ENCODE measurements around the gene CD163.
"Not testable (repeated sequence)": the region's sequence is repeated elsewhere in the genome, so short reads cannot be mapped to it uniquely, and the experiment has no call there.

Gene CD163

DNA sequence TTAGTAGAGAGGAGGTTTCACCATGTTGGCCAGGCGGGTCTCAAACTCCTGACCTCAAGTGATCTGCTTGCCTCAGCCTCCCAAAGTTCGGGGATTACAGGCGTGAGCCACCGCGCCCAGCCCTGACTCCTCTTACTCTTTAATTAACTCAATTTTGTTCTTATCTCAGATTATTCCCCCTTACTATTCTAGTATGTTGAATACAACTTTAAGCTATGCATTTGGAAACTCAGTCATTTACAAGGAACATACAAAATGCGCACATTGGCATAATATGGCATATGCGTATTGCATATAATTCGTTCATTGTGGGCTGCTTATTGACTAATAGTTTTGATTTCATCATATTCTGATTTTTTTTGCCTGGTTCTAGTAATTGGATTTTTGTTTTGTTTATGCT, 10.8 kb upstream of the CD163 start:
- no peaks in the 10 kb centered on the region for H3K9me2 ChIP-seq (replicated peaks; ENCODE audit: control insufficient read depth, low read length)
- H3K36me3 ChIP-seq (ENCODE audit: control insufficient read depth, low read length), result no peaks in the 10 kb centered on the region
- no peak overlapping the region for H3K27ac ChIP-seq (ENCODE audit: low read depth, low read length)
- H3K9me3 ChIP-seq (ENCODE audit: control insufficient read depth, insufficient read depth, low read length), result no peaks in the 10 kb centered on the region
- no peaks in the 10 kb centered on the region; the same call in none of the 2 replicates for H3K27me3 ChIP-seq (ENCODE audit: control insufficient read depth, low read length)
- H3K4me3 ChIP-seq (ENCODE audit: low read length), result no peak overlapping the region
- no peaks in the 10 kb centered on the region for H3F3A ChIP-seq (ENCODE audit: control insufficient read depth, insufficient read depth)
- H3K79me2 ChIP-seq (ENCODE audit: control insufficient read depth, low read length), result no peaks in the 10 kb centered on the region
- no peaks in the 10 kb centered on the region for H3K4me1 ChIP-seq (ENCODE audit: control insufficient read depth, low read length)
- H3K4me2 ChIP-seq (ENCODE audit: low read length), result no peak overlapping the region
- no peak for TF ChIP-seq EZH2phosphoT487 (IDR thresholded peaks at IDR 0.05; ENCODE audit: borderline replicate concordance, low read length)
- TF ChIP-seq, protein P1, sequence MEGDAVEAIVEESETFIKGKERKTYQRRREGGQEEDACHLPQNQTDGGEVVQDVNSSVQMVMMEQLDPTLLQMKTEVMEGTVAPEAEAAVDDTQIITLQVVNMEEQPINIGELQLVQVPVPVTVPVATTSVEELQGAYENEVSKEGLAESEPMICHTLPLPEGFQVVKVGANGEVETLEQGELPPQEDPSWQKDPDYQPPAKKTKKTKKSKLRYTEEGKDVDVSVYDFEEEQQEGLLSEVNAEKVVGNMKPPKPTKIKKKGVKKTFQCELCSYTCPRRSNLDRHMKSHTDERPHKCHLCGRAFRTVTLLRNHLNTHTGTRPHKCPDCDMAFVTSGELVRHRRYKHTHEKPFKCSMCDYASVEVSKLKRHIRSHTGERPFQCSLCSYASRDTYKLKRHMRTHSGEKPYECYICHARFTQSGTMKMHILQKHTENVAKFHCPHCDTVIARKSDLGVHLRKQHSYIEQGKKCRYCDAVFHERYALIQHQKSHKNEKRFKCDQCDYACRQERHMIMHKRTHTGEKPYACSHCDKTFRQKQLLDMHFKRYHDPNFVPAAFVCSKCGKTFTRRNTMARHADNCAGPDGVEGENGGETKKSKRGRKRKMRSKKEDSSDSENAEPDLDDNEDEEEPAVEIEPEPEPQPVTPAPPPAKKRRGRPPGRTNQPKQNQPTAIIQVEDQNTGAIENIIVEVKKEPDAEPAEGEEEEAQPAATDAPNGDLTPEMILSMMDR (IDR thresholded peaks at IDR 0.05; ENCODE audit: low read depth, low read length, poor library complexity, severe bottlenecking), result no peak
- H4K20me1 ChIP-seq (ENCODE audit: control insufficient read depth, insufficient read depth, low read depth, low read length), result no peaks in the 10 kb centered on the region

DNA sequence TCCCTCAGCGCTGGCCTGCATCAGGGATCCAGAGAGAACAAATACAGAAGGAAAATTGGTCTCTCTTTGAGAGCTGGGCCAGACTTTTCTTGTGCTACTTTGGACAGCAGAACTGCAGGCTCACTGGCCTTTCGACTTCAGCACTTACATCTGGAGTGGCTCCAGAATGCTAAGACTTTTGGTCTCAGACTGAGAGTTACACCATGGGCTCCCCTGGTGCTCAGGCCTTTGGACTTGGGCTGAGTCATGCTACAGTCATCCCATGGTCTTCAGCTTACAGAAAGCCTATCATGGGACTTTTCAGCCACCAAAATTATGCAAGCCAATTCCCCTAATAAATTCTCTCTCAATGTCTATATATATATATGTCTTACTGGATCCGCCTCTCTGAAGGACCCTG, 9.0 kb upstream of the CD163 start:
- Histone ChIP-seq H3K4me3 (ENCODE audit: low read length) (no peak overlapping the region), H3K27ac (ENCODE audit: low read depth, low read length) (no peak overlapping the region), H3K4me1 (ENCODE audit: control insufficient read depth, low read length) (no peaks in the 10 kb centered on the region), H3K27me3 (ENCODE audit: control insufficient read depth, low read length) (no peaks in the 10 kb centered on the region; the same call in none of the 2 replicates), H3K9me2 (replicated peaks; ENCODE audit: control insufficient read depth, low read length) (no peaks in the 10 kb centered on the region), H3K4me2 (ENCODE audit: low read length) (no peak overlapping the region), H3K36me3 (ENCODE audit: control insufficient read depth, low read length) (no peaks in the 10 kb centered on the region), H3F3A (ENCODE audit: control insufficient read depth, insufficient read depth) (no peaks in the 10 kb centered on the region), H4K20me1 (ENCODE audit: control insufficient read depth, insufficient read depth, low read depth, low read length) (no peaks in the 10 kb centered on the region), H3K9me3 (ENCODE audit: control insufficient read depth, insufficient read depth, low read length) (no peaks in the 10 kb centered on the region), H3K79me2 (ENCODE audit: control insufficient read depth, low read length) (no peaks in the 10 kb centered on the region)
- TF ChIP-seq EZH2phosphoT487 (IDR thresholded peaks at IDR 0.05; ENCODE audit: borderline replicate concordance, low read length), result no peak
- TF ChIP-seq, protein P1 (IDR thresholded peaks at IDR 0.05; ENCODE audit: low read depth, low read length, poor library complexity, severe bottlenecking), result no peak

DNA sequence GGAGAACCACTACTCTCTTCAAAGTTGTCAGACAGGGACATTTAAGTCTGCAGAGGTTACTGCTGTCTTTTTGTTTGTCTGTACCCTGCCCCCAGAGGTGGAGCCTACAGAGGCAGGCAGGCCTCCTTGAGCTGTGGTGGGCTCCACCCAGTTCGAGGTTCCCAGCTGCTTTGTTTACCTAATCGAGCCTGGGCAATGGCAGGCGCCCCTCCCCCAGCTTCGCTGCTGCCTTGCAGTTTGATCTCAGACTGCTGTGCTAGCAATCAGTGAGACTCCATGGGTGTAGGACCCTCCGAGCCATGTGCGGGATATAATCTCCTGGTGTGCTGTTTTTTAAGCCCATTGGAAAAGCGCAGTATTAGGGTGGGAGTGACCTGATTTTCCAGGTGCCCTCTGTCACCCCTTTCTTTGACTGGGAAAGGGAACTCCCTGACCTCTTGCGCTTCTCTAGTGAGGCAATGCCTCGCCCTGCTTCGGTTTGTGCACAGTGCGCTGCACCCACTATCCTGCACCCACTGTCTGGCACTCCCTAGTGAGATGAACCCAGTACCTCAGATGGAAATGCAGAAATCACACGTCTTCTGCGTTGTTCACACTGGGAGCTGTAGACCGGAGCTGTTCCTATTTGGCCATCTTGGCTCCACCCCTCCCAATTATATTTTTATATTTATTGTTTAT, 6.4 kb upstream of the CD163 start:
- not testable (repeated sequence) for H3K27me3 ChIP-seq (ENCODE audit: control insufficient read depth, low read length); H3K36me3 ChIP-seq (ENCODE audit: control insufficient read depth, low read length); H3K27ac ChIP-seq (ENCODE audit: low read depth, low read length); H3K4me1 ChIP-seq (ENCODE audit: control insufficient read depth, low read length); H3F3A ChIP-seq (ENCODE audit: control insufficient read depth, insufficient read depth); H3K4me2 ChIP-seq (ENCODE audit: low read length); H3K79me2 ChIP-seq (ENCODE audit: control insufficient read depth, low read length); H3K9me2 ChIP-seq (replicated peaks; ENCODE audit: control insufficient read depth, low read length); H3K4me3 ChIP-seq (ENCODE audit: low read length); H4K20me1 ChIP-seq (ENCODE audit: control insufficient read depth, insufficient read depth, low read depth, low read length); H3K9me3 ChIP-seq (ENCODE audit: control insufficient read depth, insufficient read depth, low read length)

DNA sequence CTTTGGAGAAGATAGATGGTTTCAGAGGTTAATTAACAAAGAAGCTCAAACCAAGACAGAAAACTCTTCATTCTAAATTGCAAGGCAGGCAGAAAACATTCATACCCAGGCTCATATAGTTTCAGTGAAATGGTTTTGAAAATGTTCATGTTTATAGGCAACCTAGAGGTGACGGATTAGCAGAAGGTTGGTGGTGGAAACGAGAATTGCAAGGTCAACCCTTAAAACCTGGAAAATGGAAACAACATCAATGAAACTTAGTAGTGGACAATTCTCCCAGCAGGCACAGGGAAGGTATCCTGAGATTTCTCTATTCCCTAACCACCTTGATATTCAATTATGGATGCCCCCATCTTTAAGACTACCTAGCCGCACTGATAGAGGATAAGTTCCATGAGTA, 965 bp downstream of the CD163 start:
- no peak for TF ChIP-seq EZH2phosphoT487 (IDR thresholded peaks at IDR 0.05; ENCODE audit: borderline replicate concordance, low read length)
- TF ChIP-seq, protein P1 (IDR thresholded peaks at IDR 0.05; ENCODE audit: low read depth, low read length, poor library complexity, severe bottlenecking), result no peak
- H3K9me2 ChIP-seq (replicated peaks; ENCODE audit: control insufficient read depth, low read length), result no peaks in the 10 kb centered on the region
- no peaks in the 10 kb centered on the region for H3K4me1 ChIP-seq (ENCODE audit: control insufficient read depth, low read length)
- H3F3A ChIP-seq (ENCODE audit: control insufficient read depth, insufficient read depth), result no peaks in the 10 kb centered on the region
- no peak overlapping the region for H3K4me2 ChIP-seq (ENCODE audit: low read length)
- H3K9me3 ChIP-seq (ENCODE audit: control insufficient read depth, insufficient read depth, low read length), result no peaks in the 10 kb centered on the region
- no peaks in the 10 kb centered on the region for H3K36me3 ChIP-seq (ENCODE audit: control insufficient read depth, low read length)
- no peaks in the 10 kb centered on the region for H3K79me2 ChIP-seq (ENCODE audit: control insufficient read depth, low read length)
- no peak overlapping the region for H3K4me3 ChIP-seq (ENCODE audit: low read length)
- H3K27me3 ChIP-seq (ENCODE audit: control insufficient read depth, low read length), result peaks cover 10% of the 10 kb centered on the region
- no peak overlapping the region for H3K27ac ChIP-seq (ENCODE audit: low read depth, low read length)
- H4K20me1 ChIP-seq (ENCODE audit: control insufficient read depth, insufficient read depth, low read depth, low read length), result no peaks in the 10 kb centered on the region
